Progenitor cell of endocrine pancreas (in vitro differentiated cells): Measurements from ENCODE around the gene TDRD1. TPM values are rescaled to one million over a fixed set of nuclear protein-coding genes. Genes with fewer than 3 reads are reported as not detected.

Source experiments
- DNase-seq: peaks from one replicate; pipeline ENCODE4 v3.0.0; 2021; ENCODE audit warnings: low spot score; ENCODE audit not compliant: unreplicated experiment
- H3K27ac Mint-ChIP-seq: 2 replicates; pipeline ENCODE4 v1.8.0; 2021; ENCODE audit warnings: mild to moderate bottlenecking, moderate library complexity, mixed read lengths
- H3K27me3 Mint-ChIP-seq: 2 replicates; pipeline ENCODE4 v1.8.0; 2021; ENCODE audit warnings: mixed read lengths
- H3K36me3 Mint-ChIP-seq: 2 replicates; pipeline ENCODE4 v1.8.0; 2022; ENCODE audit warnings: mixed read lengths; ENCODE audit not compliant: insufficient read depth
- H3K4me1 Mint-ChIP-seq: 2 replicates; pipeline ENCODE4 v1.8.0; 2021; ENCODE audit warnings: low read depth, mixed read lengths
- H3K4me3 Mint-ChIP-seq: 2 replicates; pipeline ENCODE4 v1.8.0; 2021; ENCODE audit warnings: low read depth, mild to moderate bottlenecking, moderate library complexity, mixed read lengths
- H3K9me3 Mint-ChIP-seq: 2 replicates; pipeline ENCODE4 v1.8.0; 2021; ENCODE audit warnings: low read depth, mixed read lengths
- CTCF ChIP-seq: fragments of 200-600 bp; sonication (generic); IDR thresholded peaks from one replicate; pipeline ENCODE4 v1.5.0; 2021; ENCODE audit warnings: antibody characterized with exemption, mild to moderate bottlenecking; ENCODE audit not compliant: unreplicated experiment
- total RNA-seq: library from RNA; stranded (reverse); gene quantifications from 2 replicates; pipeline ENCODE4 v1.2.1, GENCODE V29; 2021

Gene TDRD1
- total RNA-seq, 1 donor from 2014 or later, result not detected

- H3K27me3 Mint-ChIP-seq, result no peaks in the 10 kb centered on the region
- H3K36me3 Mint-ChIP-seq, result peaks cover 1% of the 10 kb centered on the region
- H3K4me3 Mint-ChIP-seq, result no peak overlapping the region
- no peak for TF ChIP-seq CTCF
- H3K27ac Mint-ChIP-seq, result no peak overlapping the region
- H3K4me1 Mint-ChIP-seq, result peaks cover 8% of the 10 kb centered on the region
- DNase-seq, result no peak
- H3K9me3 Mint-ChIP-seq, result no peaks in the 10 kb centered on the region
Measured at GRCh38 chr10:114265392-114266053, 86.4 kb downstream of the TDRD1 start.

GRCh38 chr10:114266521-114266920 lies 87.4 kb downstream of the TDRD1 start:
- no peak overlapping the region for H3K4me3 Mint-ChIP-seq
- H3K27ac Mint-ChIP-seq, result peak overlapping the region; percentile 37
- peaks cover 1% of the 10 kb centered on the region for H3K36me3 Mint-ChIP-seq
- H3K9me3 Mint-ChIP-seq, result no peaks in the 10 kb centered on the region
- no peak for DNase-seq
- no peaks in the 10 kb centered on the region for H3K27me3 Mint-ChIP-seq
- peaks cover 17% of the 10 kb centered on the region for H3K4me1 Mint-ChIP-seq
- no peak for TF ChIP-seq CTCF

- no peaks in the 10 kb centered on the region for H3K36me3 Mint-ChIP-seq
- no peak overlapping the region for H3K4me3 Mint-ChIP-seq
- H3K9me3 Mint-ChIP-seq, result no peaks in the 10 kb centered on the region
- no peaks in the 10 kb centered on the region for H3K27me3 Mint-ChIP-seq
- TF ChIP-seq CTCF, result no peak
- peaks cover 16% of the 10 kb centered on the region for H3K4me1 Mint-ChIP-seq
- peak overlapping the region; percentile 76 for H3K27ac Mint-ChIP-seq
- no peak for DNase-seq
Measured at GRCh38 chr10:114271075-114271778, 92.1 kb downstream of the TDRD1 start.

GRCh38 chr10:114271779-114272167 lies 92.6 kb downstream of the TDRD1 start:
- Mint-ChIP-seq H3K4me3 (no peak overlapping the region), H3K36me3 (no peaks in the 10 kb centered on the region), H3K9me3 (no peaks in the 10 kb centered on the region), H3K27me3 (no peaks in the 10 kb centered on the region), H3K27ac (no peak overlapping the region), H3K4me1 (peaks cover 11% of the 10 kb centered on the region)
- DNase-seq, result no peak
- TF ChIP-seq CTCF, result no peak

GRCh38 chr10:114272696-114273095 lies 93.5 kb downstream of the TDRD1 start:
- Mint-ChIP-seq H3K27ac (no peak overlapping the region), H3K27me3 (no peaks in the 10 kb centered on the region), H3K9me3 (no peaks in the 10 kb centered on the region), H3K36me3 (no peaks in the 10 kb centered on the region), H3K4me3 (no peak overlapping the region), H3K4me1 (peaks cover 10% of the 10 kb centered on the region)
- no peak for DNase-seq
- no peak for TF ChIP-seq CTCF
